Astrocyte (in vitro differentiated cells and primary cell): ENCODE measurements around the gene EFCC1. TPM values are rescaled to one million over a fixed set of nuclear protein-coding genes. Genes with fewer than 3 reads are reported as not detected.
"Not testable (repeated sequence)": the region's sequence is repeated elsewhere in the genome, so short reads cannot be mapped to it uniquely, and the experiment has no call there.

Experiments
- DNase-seq: peaks from one replicate; pipeline ENCODE4 v3.0.0-alpha.2; 2010; ENCODE audit warnings: low read depth
- FAIRE-seq: peaks from 2 replicates; lab custom pipeline; 2011; peaks lifted over from hg19 to GRCh38; lab: Jason Lieb, UNC
- H2AFZ ChIP-seq: 2 replicates; pipeline ENCODE4 v1.6.0; 2012; ENCODE audit warnings: low read depth, low read length, inconsistent platforms
- H3K27ac ChIP-seq: 2 replicates; pipeline ENCODE4 v1.5.1; 2011; ENCODE audit warnings: low read depth, low read length, inconsistent platforms
- H3K27me3 ChIP-seq: 2 replicates; pipeline ENCODE4 v1.6.0; 2011; ENCODE audit warnings: low read length, inconsistent platforms; ENCODE audit not compliant: insufficient read depth
- H3K36me3 ChIP-seq: 2 replicates; pipeline ENCODE4 v1.5.1; 2011; ENCODE audit warnings: low read length, inconsistent platforms; ENCODE audit not compliant: insufficient read depth
- H3K4me1 ChIP-seq: 2 replicates; pipeline ENCODE4 v1.5.1; 2011; ENCODE audit warnings: low read length, inconsistent platforms; ENCODE audit not compliant: insufficient read depth
- H3K4me2 ChIP-seq: 2 replicates; pipeline ENCODE4 v1.6.0; 2012; ENCODE audit warnings: low read length, inconsistent platforms
- H3K4me3 ChIP-seq: 2 replicates; pipeline ENCODE4 v1.5.1; 2011; ENCODE audit warnings: low read depth, mild to moderate bottlenecking, low read length, inconsistent platforms; ENCODE audit not compliant: insufficient read depth
- H3K79me2 ChIP-seq: 2 replicates; pipeline ENCODE4 v1.6.0; 2012; ENCODE audit warnings: mild to moderate bottlenecking, low read length, inconsistent platforms; ENCODE audit not compliant: insufficient read depth
- H3K9ac ChIP-seq: 2 replicates; pipeline ENCODE4 v1.6.0; 2012; ENCODE audit warnings: mild to moderate bottlenecking, low read length, inconsistent platforms
- H3K9me3 ChIP-seq: 2 replicates; pipeline ENCODE4 v1.5.1; 2012; ENCODE audit warnings: low read depth, mild to moderate bottlenecking, low read length, inconsistent platforms; ENCODE audit not compliant: insufficient read depth
- H4K20me1 ChIP-seq: 2 replicates; pipeline ENCODE4 v1.6.0; 2012; ENCODE audit warnings: low read length, inconsistent platforms; ENCODE audit not compliant: insufficient read depth
- H3K27ac Mint-ChIP-seq: one replicate; pipeline ENCODE4 v1.8.0; 2021; ENCODE audit warnings: mild to moderate bottlenecking, mixed read lengths; ENCODE audit not compliant: unreplicated experiment
- H3K27me3 Mint-ChIP-seq: one replicate; pipeline ENCODE4 v1.8.0; 2021; ENCODE audit warnings: low read depth, mixed read lengths; ENCODE audit not compliant: unreplicated experiment
- H3K36me3 Mint-ChIP-seq: one replicate; pipeline ENCODE4 v1.8.0; 2021; ENCODE audit warnings: low read depth, mixed read lengths; ENCODE audit not compliant: unreplicated experiment
- H3K4me1 Mint-ChIP-seq: one replicate; pipeline ENCODE4 v1.8.0; 2021; ENCODE audit warnings: low read depth, mixed read lengths; ENCODE audit not compliant: unreplicated experiment
- H3K4me3 Mint-ChIP-seq: one replicate; pipeline ENCODE4 v1.8.0; 2021; ENCODE audit warnings: mild to moderate bottlenecking, moderate library complexity, mixed read lengths; ENCODE audit not compliant: unreplicated experiment
- H3K9me3 Mint-ChIP-seq: one replicate; pipeline ENCODE4 v1.8.0; 2021; ENCODE audit warnings: mild to moderate bottlenecking, mixed read lengths; ENCODE audit not compliant: unreplicated experiment
- CTCF ChIP-seq: IDR thresholded peaks from 2 replicates; pipeline ENCODE4 v1.5.1; 2011; ENCODE audit warnings: low read depth, mild to moderate bottlenecking, inconsistent platforms, low read length, moderate library complexity; ENCODE audit not compliant: insufficient read depth
- EZH2 ChIP-seq: IDR thresholded peaks from 2 replicates; pipeline ENCODE4 v1.6.1; 2012; ENCODE audit warnings: mild to moderate bottlenecking, low read length, inconsistent platforms; ENCODE audit not compliant: insufficient read depth
- total RNA-seq: library from RNA; stranded (reverse); gene quantifications from 2 replicates; pipeline ENCODE4 v1.2.1, GENCODE V29; 2021

The EFCC1 gene
- total RNA-seq, 1 donor from 2014 or later: not detected

GRCh38 chr3:129085818-129086217, 84.7 kb downstream of the EFCC1 start:
- H3K4me1 Mint-ChIP-seq: no peaks in the 10 kb centered on the region
- no peak for FAIRE-seq

DNA sequence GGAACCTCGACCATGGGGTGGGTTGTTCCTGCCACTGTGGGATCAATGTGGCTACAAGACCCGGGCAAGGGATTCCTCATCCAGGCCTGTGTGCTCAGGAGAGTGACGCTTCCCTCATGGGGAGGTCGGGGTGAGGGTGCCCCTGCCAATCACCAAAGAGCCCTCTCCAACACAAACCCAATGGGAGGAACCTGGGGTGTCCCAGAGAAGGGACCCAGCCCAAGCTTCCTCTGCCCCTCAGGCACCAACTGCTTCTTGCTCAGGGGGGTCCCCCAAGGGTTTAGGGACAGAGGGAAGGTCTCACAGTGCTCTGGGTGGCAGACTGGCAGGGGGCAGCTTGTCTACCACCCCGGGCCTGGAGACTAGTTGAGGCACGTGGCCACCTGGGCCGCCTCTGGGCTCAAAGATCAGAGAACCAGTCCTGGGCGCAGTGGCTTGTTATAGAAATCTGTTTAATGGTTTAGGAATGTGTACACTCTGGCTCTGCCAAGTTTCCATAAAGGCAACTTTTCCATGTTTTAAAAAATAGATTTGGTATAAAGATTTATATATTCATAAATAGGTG, 86.1 kb downstream of the EFCC1 start:
- H3K4me1 Mint-ChIP-seq: no peaks in the 10 kb centered on the region

More at GRCh38 chr3:129085818-129086217, 84.7 kb downstream of the EFCC1 start:
- H3K9me3 ChIP-seq: no peaks in the 10 kb centered on the region
- no peak for DNase-seq
- H3K4me1 ChIP-seq: peaks cover 3% of the 10 kb centered on the region
- Mint-ChIP-seq H3K9me3 (no peaks in the 10 kb centered on the region), H3K27ac (no peak overlapping the region), H3K36me3 (no peaks in the 10 kb centered on the region), H3K27me3 (peaks cover 7% of the 10 kb centered on the region), H3K4me3 (no peak overlapping the region)
- H3K36me3 ChIP-seq: no peaks in the 10 kb centered on the region
- no peak overlapping the region for H2AFZ ChIP-seq
- no peaks in the 10 kb centered on the region for H4K20me1 ChIP-seq
- TF ChIP-seq CTCF: no peak
- TF ChIP-seq EZH2: no peak
- H3K4me3 ChIP-seq: no peak overlapping the region
- H3K27ac ChIP-seq: no peak overlapping the region
- H3K9ac ChIP-seq: no peak overlapping the region
- no peaks in the 10 kb centered on the region for H3K27me3 ChIP-seq
- no peak overlapping the region for H3K4me2 ChIP-seq
- H3K79me2 ChIP-seq: no peaks in the 10 kb centered on the region

DNA sequence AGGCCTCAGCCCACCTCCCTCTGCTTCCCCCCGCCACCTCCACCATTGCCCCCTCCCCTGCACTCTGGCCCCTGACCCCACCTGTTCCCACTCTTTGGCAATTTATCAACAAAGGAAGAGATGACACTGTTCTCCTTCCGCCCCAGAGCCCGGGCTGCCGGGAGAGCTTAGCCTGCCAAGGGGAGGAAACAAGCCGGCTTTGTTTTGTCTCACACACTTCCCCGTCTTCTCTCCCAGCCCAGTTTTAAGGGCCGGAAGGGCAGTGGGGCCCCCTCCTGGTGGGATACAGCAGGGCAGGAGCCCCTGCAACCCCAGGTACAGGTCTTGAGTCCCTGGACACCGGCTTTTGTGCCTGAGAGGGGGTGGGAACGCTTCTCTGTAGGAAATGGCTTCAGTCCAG, 86.8 kb downstream of the EFCC1 start:
- H3K4me3 Mint-ChIP-seq, H3K27me3 Mint-ChIP-seq, H3K9ac ChIP-seq, H3K4me1 Mint-ChIP-seq, H3K27me3 ChIP-seq, H3K4me2 ChIP-seq, H3K27ac Mint-ChIP-seq, FAIRE-seq, H3K9me3 ChIP-seq, H3K79me2 ChIP-seq, H3K36me3 ChIP-seq, H3K4me1 ChIP-seq, H3K27ac ChIP-seq, H2AFZ ChIP-seq, H3K9me3 Mint-ChIP-seq, H3K4me3 ChIP-seq, H4K20me1 ChIP-seq, DNase-seq, H3K36me3 Mint-ChIP-seq: not testable (repeated sequence)

More for the DNA sequence above, 86.1 kb downstream of the EFCC1 start:
- H3K27me3 Mint-ChIP-seq: peaks cover under 1% of the 10 kb centered on the region
- Histone ChIP-seq H3K27ac (no peak overlapping the region), H3K27me3 (no peaks in the 10 kb centered on the region), H3K9me3 (no peaks in the 10 kb centered on the region), H2AFZ (no peak overlapping the region), H3K9ac (peak overlapping the region; percentile 35), H3K4me2 (no peak overlapping the region), H3K4me3 (no peak overlapping the region), H3K4me1 (peaks cover 3% of the 10 kb centered on the region), H3K79me2 (no peaks in the 10 kb centered on the region), H4K20me1 (no peaks in the 10 kb centered on the region), H3K36me3 (no peaks in the 10 kb centered on the region)
- no peak overlapping the region for H3K4me3 Mint-ChIP-seq
- H3K27ac Mint-ChIP-seq: no peak overlapping the region
- DNase-seq (peak; percentile 25), FAIRE-seq (no peak)
- TF ChIP-seq CTCF (no peak), EZH2 (no peak)
- H3K36me3 Mint-ChIP-seq: no peaks in the 10 kb centered on the region
- no peaks in the 10 kb centered on the region for H3K9me3 Mint-ChIP-seq

DNA sequence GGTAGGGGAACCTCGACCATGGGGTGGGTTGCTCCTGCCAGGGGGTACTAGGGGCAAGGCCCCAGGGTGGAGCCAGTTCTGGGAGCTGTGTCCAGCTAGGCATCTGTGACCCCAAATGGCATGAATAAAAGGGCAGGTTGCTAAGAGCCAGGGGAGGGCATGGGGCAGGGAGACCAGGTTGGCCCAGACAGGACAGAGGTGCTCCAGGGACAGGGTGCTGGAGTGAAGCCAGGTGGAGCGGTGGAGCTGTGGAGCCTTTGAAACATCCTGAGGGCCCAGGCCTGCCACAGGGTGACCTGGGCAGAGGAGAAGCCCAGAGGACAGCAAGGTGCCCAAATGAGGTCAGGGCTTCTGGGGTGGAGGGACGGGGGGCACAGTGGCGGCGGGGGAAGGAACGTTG, 87.2 kb downstream of the EFCC1 start:
- not testable (repeated sequence) for H3K36me3 ChIP-seq, H3K27me3 Mint-ChIP-seq, H3K4me3 ChIP-seq, H4K20me1 ChIP-seq, H3K4me2 ChIP-seq, H3K27me3 ChIP-seq, FAIRE-seq, H3K9ac ChIP-seq, H3K79me2 ChIP-seq, H3K9me3 ChIP-seq, H3K4me1 ChIP-seq, H3K27ac ChIP-seq, H3K9me3 Mint-ChIP-seq, H3K27ac Mint-ChIP-seq, H2AFZ ChIP-seq, DNase-seq, H3K36me3 Mint-ChIP-seq, H3K4me1 Mint-ChIP-seq, H3K4me3 Mint-ChIP-seq
